ENCODE data around the gene PCDHB10. TPM values are rescaled to one million over a fixed set of nuclear protein-coding genes. Genes with fewer than 3 reads are reported as not detected.
"Not testable (repeated sequence)": the region's sequence is repeated elsewhere in the genome, so short reads cannot be mapped to it uniquely, and the experiment has no call there.

The PCDHB10 gene
- total RNA-seq, 1 experiment from 2014 or later: 0.72 TPM

DNA sequence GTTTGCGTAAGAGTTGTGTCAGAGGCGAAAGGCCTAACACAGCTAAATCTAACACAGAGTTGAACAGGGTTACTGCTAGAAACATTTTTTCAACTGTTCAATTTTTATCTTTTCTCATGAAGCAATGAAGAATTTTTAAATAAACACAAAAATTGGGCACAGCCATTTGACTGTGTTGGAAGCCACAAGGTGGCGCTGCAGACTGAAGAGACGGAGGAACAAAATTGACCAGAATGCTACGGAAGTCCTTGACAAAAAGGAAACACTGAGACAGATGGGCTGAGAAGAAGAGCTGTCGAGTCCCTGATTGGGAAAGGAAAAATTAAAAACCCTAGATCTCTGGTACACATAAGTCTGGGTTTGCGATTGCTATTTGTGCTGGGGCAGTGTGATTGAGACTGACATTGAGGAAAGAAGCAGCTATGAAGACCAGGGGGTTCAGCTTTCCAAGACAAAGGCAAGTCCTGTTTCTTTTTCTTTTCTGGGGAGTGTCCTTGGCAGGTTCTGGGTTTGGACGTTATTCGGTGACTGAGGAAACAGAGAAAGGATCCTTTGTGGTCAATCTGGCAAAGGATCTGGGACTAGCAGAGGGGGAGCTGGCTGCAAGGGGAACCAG, 5.1 kb upstream of the PCDHB10 start, which contains the start of gene PCDHB9:
TSS of gene PCDHB9 (plus strand) at position 265 of the 616 bp plus-strand sequence. CDS start at position 423, 158 bp downstream.
- DNase-seq (ENCODE audit: extremely low read depth, low read depth): peak; percentile 18

DNA sequence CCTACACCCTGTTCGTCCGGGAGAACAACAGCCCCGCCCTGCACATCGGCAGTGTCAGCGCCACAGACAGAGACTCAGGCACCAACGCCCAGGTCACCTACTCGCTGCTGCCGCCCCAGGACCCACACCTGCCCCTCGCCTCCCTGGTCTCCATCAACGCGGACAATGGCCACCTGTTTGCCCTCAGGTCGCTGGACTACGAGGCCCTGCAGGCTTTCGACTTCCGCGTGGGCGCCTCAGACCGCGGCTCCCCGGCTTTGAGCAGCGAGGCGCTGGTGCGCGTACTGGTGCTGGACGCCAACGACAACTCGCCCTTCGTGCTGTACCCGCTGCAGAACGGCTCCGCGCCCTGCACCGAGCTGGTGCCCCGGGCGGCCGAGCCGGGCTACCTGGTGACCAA, 3.5 kb upstream of the PCDHB10 start:
- not testable (repeated sequence) for DNase-seq (ENCODE audit: extremely low read depth, low read depth)

DNA sequence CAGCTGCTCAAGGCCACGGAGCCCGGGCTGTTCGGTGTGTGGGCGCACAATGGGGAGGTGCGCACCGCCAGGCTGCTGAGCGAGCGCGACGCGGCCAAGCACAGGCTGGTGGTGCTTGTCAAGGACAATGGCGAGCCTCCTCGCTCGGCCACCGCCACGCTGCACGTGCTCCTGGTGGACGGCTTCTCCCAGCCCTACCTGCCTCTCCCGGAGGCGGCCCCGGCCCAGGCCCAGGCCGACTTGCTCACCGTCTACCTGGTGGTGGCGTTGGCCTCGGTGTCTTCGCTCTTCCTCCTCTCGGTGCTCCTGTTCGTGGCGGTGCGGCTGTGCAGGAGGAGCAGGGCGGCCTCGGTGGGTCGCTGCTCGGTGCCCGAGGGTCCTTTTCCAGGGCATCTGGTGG, 3.0 kb upstream of the PCDHB10 start:
- not testable (repeated sequence) for DNase-seq (ENCODE audit: extremely low read depth, low read depth)

DNA sequence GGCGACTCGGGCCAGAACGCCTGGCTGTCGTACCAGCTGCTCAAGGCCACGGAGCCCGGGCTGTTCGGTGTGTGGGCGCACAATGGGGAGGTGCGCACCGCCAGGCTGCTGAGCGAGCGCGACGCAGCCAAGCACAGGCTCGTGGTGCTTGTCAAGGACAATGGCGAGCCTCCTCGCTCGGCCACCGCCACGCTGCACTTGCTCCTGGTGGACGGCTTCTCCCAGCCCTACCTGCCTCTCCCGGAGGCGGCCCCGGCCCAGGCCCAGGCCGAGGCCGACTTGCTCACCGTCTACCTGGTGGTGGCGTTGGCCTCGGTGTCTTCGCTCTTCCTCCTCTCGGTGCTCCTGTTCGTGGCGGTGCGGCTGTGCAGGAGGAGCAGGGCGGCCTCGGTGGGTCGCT, 2.2 kb downstream of the PCDHB10 start:
- DNase-seq (ENCODE audit: extremely low read depth, low read depth): not testable (repeated sequence)

DNA sequence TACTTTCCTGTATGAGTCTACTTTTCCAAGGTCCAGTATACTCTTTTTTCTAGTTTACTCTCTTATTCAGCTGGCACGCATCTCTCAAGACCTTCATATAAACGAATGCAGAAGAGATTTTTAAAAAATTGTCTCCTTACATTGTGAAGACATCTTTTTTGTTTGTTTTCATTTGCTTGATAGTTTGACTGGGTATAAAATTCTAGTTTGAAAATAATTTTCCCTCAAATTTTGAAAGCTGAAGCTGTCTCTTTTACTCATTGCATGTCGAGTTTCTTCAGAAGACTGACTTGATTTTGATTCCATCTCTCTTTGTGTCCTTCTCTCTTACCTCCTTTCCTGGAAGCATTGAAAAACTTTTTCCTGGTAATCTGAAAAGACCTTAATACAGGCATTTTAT, 4.2 kb downstream of the PCDHB10 start:
- DNase-seq (ENCODE audit: extremely low read depth, low read depth): no peak

DNA sequence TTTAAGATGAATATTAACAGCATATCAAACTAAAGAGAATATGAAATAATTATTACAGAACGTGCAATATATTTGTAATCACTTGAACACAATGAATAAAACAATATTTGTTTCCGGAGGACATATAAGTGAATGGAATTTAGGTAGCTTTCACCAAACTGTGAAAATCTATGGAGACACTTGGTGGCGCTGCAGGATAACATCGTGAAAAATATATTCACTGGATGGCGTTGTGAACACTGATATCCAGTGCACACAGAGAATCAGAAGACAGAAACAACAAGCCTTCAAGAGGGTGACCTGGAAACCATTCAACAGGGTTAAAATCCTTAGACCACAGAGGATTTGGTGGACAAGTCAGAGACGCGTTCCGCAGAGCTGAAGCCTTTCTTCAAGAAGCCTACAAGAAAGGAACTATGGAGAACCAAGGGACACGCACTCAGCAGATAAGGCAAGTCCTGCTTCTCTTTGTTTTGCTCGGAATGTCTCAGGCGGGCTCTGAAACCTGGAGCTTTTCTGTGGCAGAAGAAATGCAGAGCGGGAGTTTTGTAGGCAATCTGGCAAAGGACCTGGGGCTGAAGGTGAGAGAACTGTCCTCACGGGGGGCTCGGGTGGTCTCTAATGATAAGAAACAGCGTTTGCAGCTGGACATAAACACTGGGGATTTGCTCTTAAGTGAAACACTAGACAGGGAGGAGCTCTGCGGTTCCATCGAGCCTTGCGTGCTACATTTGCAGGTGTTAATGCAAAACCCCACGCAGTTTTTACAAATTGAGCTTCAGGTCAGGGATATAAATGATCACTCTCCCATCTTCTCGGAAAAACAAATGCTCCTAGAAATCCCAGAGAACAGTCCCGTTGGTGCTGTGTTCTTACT, 7.4 kb downstream of the PCDHB10 start, which contains the start of gene PCDHB11:
TSS of gene PCDHB11 (plus strand) at position 269 of the 877 bp plus-strand sequence. CDS start at position 417, 148 bp downstream.
- peak; percentile 69 for DNase-seq (ENCODE audit: extremely low read depth, low read depth)

DNA sequence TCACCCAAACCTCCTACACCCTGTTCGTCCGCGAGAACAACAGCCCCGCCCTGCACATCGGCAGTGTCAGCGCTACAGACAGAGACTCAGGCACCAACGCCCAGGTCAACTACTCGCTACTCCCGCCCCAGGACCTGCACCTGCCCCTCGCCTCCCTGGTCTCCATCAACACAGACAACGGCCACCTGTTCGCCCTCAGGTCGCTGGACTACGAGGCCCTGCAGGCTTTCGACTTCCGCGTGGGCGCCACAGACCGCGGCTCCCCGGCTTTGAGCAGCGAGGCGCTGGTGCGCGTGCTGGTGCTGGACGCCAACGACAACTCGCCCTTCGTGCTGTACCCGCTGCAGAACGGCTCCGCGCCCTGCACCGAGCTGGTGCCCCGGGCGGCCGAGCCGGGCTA, 9.0 kb downstream of the PCDHB10 start:
- not testable (repeated sequence) for DNase-seq (ENCODE audit: extremely low read depth, low read depth)

DNA sequence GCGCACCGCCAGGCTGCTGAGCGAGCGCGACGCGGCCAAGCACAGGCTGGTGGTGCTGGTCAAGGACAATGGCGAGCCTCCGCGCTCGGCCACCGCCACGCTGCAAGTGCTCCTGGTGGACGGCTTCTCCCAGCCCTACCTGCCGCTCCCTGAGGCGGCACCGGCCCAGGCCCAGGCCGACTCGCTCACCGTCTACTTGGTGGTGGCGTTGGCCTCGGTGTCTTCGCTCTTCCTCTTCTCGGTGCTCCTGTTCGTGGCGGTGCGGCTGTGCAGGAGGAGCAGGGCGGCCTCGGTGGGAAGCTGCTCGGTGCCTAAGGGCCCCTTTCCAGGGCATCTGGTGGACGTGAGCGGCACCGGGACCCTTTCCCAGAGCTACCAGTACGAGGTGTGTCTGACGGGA, 9.5 kb downstream of the PCDHB10 start:
- DNase-seq (ENCODE audit: extremely low read depth, low read depth): not testable (repeated sequence)

DNA sequence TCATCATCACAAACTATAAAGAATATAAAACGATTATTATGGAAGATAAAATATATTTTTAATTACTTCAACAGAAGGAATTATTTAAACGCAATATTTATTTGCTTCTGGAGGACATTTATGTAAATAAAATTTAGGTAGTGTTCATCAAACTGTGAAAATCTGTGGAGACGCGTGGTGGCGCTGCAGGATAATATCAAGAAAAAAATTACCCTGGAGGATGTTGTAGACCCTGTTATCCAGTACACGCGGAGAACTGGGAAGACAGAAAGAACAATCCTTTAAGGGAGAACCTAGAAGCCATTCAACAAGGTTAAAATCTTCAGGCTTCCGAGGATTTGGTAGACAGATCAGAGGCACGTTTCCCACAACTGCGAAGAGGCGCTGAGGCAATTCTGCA, 16.3 kb downstream of the PCDHB10 start, which contains the start of gene PCDHB12:
TSS of gene PCDHB12 (plus strand) at position 242 of the 400 bp plus-strand sequence. CDS start 189 bp downstream, outside the sequence.
- DNase-seq (ENCODE audit: extremely low read depth, low read depth): peak; percentile 20

DNA sequence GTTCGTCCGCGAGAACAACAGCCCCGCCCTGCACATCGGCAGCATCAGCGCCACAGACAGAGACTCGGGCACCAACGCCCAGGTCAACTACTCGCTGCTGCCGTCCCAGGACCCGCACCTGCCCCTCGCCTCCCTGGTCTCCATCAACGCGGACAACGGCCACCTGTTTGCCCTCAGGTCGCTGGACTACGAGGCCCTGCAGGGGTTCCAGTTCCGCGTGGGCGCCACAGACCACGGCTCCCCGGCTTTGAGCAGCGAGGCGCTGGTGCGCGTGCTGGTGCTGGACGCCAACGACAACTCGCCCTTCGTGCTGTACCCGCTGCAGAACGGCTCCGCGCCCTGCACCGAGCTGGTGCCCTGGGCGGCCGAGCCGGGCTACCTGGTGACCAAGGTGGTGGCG, 18.1 kb downstream of the PCDHB10 start:
- DNase-seq (ENCODE audit: extremely low read depth, low read depth): not testable (repeated sequence)

DNA sequence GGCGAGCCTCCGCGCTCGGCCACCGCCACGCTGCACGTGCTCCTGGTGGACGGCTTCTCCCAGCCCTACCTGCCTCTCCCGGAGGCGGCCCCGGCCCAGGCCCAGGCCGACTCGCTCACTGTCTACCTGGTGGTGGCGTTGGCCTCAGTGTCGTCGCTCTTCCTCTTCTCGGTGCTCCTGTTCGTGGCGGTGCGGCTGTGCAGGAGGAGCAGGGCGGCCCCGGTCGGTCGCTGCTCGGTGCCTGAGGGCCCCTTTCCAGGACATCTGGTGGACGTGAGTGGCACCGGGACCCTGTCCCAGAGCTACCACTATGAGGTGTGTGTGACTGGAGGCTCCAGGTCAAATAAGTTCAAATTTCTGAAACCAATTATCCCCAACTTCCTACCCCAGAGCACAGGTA, 18.7 kb downstream of the PCDHB10 start:
- not testable (repeated sequence) for DNase-seq (ENCODE audit: extremely low read depth, low read depth)

DNA sequence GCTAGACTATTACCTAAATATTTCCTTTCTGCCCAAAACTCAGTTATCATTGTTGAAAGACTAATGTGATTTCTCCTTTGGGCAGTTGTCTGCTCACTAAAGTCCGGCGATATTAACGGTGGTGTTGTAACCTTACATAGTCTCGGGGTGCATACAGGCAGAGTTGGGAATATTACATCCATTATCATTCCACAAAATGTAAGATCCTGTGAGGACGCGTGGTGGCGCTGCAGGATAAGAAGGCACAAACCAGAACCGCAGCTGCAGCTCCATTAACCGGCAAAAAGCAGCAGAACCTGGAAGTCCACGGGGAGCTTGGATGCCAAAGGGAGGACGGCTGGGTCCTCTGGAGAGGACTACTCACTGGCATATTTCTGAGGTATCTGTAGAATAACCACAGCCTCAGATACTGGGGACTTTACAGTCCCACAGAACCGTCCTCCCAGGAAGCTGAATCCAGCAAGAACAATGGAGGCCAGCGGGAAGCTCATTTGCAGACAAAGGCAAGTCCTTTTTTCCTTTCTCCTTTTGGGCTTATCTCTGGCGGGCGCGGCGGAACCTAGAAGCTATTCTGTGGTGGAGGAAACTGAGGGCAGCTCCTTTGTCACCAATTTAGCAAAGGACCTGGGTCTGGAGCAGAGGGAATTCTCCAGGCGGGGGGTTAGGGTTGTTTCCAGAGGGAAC, 21.6 kb downstream of the PCDHB10 start, which contains the start of gene PCDHB13:
TSS of gene PCDHB13 (plus strand) at position 264 of the 684 bp plus-strand sequence. CDS start at position 469, 205 bp downstream.
- peak; percentile 63 for DNase-seq (ENCODE audit: extremely low read depth, low read depth)

DNA sequence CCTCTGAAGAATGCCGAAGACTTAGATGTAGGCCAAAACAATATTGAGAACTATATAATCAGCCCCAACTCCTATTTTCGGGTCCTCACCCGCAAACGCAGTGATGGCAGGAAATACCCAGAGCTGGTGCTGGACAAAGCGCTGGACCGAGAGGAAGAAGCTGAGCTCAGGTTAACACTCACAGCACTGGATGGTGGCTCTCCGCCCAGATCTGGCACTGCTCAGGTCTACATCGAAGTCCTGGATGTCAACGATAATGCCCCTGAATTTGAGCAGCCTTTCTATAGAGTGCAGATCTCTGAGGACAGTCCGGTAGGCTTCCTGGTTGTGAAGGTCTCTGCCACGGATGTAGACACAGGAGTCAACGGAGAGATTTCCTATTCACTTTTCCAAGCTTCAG, 22.4 kb downstream of the PCDHB10 start:
- DNase-seq (ENCODE audit: extremely low read depth, low read depth): not testable (repeated sequence)

DNA sequence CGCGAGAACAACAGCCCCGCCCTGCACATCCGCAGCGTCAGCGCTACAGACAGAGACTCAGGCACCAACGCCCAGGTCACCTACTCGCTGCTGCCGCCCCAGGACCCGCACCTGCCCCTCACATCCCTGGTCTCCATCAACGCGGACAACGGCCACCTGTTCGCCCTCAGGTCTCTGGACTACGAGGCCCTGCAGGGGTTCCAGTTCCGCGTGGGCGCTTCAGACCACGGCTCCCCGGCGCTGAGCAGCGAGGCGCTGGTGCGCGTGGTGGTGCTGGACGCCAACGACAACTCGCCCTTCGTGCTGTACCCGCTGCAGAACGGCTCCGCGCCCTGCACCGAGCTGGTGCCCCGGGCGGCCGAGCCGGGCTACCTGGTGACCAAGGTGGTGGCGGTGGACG, 23.4 kb downstream of the PCDHB10 start:
- DNase-seq (ENCODE audit: extremely low read depth, low read depth): not testable (repeated sequence)

DNA sequence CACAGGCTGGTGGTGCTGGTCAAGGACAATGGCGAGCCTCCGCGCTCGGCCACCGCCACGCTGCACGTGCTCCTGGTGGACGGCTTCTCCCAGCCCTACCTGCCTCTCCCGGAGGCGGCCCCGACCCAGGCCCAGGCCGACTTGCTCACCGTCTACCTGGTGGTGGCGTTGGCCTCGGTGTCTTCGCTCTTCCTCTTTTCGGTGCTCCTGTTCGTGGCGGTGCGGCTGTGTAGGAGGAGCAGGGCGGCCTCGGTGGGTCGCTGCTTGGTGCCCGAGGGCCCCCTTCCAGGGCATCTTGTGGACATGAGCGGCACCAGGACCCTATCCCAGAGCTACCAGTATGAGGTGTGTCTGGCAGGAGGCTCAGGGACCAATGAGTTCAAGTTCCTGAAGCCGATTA, 23.9 kb downstream of the PCDHB10 start:
- not testable (repeated sequence) for DNase-seq (ENCODE audit: extremely low read depth, low read depth)

DNA sequence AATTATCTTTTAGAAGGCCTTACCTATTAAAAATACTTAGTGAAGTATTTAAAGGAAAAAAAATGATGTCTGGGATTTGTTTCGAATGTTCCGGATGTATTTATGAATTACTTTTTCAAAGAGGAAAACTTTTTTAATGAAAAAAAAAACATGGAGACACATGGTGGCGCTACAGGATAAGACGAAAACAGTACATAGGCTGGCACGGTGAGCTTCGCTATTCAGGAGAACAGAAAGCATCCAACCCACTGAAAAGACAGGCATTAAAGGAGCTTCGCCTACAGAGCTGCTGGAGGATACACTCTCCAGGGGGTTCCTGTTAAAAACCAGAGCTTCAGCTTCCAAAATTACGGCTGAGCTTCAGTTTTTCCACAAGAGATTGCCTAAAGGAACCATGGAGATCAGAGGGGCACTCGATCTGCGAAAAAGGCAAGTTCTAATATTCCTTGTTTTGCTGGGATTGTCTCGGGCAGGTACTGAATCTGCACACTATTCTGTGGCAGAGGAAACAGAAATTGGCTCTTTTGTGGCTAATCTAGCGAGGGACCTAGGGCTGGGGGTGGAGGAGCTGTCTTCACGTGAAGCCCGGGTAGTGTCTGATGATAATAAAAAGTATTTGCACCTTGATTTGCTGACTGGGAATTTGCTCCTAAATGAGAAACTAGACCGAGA, 31.1 kb downstream of the PCDHB10 start, which contains the start of gene PCDHB14:
TSS of gene PCDHB14 (plus strand) at position 232 of the 672 bp plus-strand sequence. CDS start at position 395, 163 bp downstream.
- DNase-seq (ENCODE audit: extremely low read depth, low read depth): peak; percentile 48

DNA sequence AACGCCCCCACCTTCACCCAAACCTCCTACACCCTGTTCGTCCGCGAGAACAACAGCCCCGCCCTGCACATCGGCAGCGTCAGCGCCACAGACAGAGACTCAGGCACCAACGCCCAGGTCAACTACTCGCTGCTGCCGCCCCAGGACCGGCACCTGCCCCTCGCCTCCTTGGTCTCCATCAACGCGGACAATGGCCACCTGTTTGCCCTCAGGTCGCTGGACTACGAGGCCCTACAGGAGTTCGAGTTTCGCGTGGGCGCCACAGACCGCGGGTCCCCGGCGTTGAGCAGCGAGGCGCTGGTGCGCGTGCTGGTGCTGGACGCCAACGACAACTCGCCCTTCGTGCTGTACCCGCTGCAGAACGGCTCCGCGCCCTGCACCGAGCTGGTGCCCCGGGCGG, 32.7 kb downstream of the PCDHB10 start:
- not testable (repeated sequence) for DNase-seq (ENCODE audit: extremely low read depth, low read depth)

DNA sequence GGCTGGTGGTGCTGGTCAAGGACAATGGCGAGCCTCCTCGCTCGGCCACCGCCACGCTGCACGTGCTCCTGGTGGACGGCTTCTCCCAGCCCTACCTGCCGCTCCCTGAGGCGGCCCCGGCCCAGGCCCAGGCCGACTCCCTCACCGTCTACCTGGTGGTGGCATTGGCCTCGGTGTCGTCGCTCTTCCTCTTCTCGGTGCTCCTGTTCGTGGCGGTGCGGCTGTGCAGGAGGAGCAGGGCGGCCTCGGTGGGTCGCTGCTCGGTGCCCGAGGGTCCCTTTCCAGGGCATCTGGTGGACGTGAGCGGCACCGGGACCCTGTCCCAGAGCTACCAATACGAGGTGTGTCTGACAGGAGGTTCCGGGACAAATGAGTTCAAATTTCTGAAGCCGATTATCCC, 33.3 kb downstream of the PCDHB10 start:
- DNase-seq (ENCODE audit: extremely low read depth, low read depth): not testable (repeated sequence)

DNA sequence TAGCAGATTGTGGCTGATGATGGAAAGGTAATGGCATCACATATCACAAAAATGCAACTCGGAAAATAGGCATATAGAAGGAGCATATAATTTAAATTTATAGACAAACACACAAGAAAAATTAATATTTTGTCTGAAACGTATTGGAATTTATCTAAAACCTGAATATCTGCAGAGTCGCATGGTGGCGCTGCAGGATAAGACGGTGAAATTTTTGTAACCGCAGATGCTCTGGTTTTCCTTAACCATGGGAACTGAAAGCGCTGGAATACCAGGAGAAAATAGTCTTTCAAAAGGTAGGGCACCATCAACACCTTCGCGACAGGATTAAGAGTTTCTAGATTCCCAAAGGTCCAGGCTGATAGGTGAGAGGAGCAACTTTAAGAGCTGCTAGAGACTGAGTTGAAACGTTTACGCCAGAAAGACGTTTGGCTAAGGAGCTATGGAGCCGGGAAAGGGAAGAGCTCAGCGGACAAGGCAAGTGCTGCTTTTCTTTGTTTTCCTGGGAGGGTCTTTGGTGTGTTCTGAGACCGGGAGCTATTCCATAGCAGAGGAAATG, 42.0 kb downstream of the PCDHB10 start:
- no peak for DNase-seq (ENCODE audit: extremely low read depth, low read depth)

DNA sequence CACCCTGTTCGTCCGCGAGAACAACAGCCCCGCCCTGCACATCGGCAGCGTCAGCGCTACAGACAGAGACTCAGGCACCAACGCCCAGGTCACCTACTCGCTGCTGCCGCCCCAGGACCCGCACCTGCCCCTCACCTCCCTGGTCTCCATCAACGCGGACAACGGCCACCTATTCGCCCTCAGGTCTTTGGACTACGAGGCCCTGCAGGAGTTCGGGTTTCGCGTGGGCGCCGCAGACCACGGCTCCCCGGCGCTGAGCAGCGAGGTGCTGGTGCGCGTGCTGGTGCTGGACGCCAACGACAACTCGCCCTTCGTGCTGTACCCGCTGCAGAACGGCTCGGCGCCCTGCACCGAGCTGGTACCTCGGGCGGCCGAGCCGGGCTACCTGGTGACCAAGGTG, 43.8 kb downstream of the PCDHB10 start:
- not testable (repeated sequence) for DNase-seq (ENCODE audit: extremely low read depth, low read depth)

All from NCI-H460 (cell line).